ENCODE data around the gene SLC22A25.

SLC22A25 gene

GRCh38 chr11:63229815-63230214 is 13.6 kb downstream of the SLC22A25 start:
- no peak for DNase-seq

GRCh38 chr11:63227521-63228107 is 15.8 kb downstream of the SLC22A25 start:
- no peak for DNase-seq

GRCh38 chr11:63226488-63227114 is 16.8 kb downstream of the SLC22A25 start:
- DNase-seq = no peak

- DNase-seq = no peak
Observed at GRCh38 chr11:63214093-63214492, 29.3 kb downstream of the SLC22A25 start.

GRCh38 chr11:63212742-63213141 is 30.7 kb downstream of the SLC22A25 start:
- DNase-seq = no peak

GRCh38 chr11:63210111-63210510 is 33.3 kb downstream of the SLC22A25 start:
- DNase-seq = no peak
